HL-60/S4 treated with phorbol 12-myristate 13-acetate at 8.2 ng/mL for 4 days and 3 days (cell line): Measurements from ENCODE around the gene CERS5.
"Not testable (repeated sequence)": the region's sequence is repeated elsewhere in the genome, so short reads cannot be mapped to it uniquely, and the experiment has no call there.

Experiments
- in situ Hi-C: fragments of 300-500 bp; cut with MboI; formaldehyde crosslinking; loops from 2 replicates; pipeline ENCODE4 v1.15.0; 2022; ENCODE audit warnings: low sequenced_read_pairs

Gene CERS5

DNA sequence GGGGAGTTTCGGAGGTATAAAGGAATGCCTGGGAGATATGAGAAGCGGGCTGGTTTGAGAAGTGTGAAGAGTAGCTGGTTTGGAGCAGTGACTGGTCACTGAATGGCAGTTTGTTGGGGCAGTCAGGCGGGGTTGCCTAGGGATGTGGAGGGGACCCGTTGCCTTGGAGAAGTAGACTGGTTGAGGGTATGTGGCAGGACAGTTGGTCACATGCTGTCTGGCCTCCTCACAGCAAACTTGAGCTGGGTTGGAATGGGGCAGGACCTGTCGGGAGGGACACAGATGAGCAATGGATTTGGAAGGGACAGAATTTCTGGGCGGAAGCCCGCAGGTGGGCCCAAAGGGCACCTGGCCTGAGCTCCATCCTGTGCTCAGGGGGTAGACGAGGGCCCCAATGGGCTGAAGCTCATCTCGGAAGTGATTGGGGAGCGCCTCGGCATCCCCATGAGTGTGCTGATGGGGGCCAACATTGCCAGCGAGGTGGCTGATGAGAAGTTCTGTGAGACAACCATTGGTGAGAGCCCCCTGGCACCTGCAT is 61.2 kb downstream of the CERS5 start:
- in situ Hi-C loops = no loop called here

DNA sequence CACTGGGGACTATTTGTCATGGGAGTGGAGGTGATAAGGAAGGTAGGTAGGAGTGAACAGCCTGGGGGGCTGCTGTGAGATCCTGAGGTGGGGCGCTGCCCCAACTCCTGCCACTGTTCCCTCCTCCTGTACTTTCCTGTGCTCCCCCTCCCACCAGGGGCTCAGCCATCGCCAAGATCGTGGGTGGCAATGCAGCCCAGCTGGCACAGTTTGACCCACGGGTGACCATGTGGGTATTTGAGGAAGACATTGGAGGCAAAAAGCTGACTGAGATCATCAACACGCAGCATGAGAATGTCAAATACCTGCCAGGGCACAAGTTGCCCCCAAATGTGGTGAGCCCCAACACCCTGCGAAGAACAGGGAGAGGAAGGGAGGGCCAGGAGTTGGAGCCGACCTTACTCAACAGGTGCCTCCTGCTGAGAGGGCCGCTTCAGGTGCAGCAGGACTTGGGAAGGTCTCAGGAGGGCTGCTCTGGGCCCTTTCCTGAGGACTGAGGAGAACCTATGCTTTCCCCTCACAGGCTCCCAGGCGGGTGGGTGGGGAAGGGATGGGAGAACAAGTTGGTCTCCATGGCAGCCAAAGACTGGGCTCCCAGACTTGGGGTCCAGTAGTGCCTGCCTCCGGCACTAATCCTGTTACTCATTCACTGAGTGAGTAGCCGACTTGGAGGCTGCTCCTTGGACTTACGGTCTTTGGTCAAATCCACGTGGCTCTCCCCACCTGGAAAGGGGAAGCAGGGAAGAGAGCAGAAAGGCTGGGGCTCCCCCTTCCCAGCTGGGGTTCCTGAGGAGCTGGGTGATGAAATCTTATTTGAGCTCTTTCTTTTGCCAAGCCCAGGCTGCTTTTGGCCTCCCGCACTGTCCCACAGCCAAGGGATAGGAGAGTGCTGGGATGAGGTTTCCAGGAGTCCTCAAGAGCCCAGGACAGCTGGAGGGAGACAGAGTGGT is 62.5 kb downstream of the CERS5 start:
- in situ Hi-C loops = no loop called here

DNA sequence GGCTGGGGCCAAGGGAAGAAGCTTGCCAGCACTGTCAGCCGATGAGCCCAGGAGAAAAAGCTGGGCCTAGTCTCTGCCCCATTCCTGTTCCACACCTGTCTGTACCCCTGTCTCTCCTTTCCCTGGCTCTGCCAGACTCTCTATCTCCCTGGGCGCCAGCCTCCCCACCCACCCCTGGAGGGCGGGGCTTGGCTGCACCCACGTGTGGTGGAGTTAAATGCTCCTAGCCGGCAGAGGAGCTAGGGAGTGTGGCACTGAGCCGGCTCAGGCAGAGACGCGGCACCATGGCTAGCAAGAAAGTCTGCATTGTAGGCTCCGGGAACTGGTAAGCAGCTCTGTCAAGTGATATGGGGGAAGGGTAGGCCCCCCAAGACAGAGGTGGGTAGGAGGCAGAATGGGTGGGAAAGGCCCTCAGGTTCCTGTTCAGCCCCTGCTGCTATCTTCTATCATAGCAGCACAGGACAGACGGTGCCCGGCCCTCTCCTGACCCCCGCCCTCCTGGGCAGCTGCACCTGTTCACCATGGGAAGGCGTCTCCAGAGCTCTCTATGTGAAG is 63.3 kb downstream of the CERS5 start, which contains the start of gene GPD1:
GPD1 (plus strand) TSS at position 242 of the 555 bp plus-strand sequence; CDS start at position 285, 43 bp downstream.
- in situ Hi-C loops = no loop called here

DNA sequence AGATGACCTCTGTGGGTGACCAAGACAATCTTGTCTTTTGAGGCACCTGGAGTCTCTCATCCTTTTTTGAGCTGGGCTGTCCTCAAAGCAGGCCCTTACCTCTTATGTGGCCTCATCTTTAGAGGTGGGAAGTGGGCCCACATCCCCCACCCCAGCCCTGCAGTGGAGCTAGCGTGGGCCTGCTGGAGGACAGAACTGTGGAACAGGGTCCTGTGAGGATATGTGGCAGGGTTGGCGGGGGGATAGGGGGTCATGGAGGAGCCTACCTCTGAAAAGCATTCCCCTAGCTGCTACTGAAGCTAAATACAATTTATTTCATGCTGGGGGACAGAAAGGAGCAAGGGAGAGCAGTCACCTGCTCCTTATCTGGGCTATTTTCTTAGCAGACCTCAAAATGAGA is 63.8 kb downstream of the CERS5 start:
- in situ Hi-C loops = no loop called here

DNA sequence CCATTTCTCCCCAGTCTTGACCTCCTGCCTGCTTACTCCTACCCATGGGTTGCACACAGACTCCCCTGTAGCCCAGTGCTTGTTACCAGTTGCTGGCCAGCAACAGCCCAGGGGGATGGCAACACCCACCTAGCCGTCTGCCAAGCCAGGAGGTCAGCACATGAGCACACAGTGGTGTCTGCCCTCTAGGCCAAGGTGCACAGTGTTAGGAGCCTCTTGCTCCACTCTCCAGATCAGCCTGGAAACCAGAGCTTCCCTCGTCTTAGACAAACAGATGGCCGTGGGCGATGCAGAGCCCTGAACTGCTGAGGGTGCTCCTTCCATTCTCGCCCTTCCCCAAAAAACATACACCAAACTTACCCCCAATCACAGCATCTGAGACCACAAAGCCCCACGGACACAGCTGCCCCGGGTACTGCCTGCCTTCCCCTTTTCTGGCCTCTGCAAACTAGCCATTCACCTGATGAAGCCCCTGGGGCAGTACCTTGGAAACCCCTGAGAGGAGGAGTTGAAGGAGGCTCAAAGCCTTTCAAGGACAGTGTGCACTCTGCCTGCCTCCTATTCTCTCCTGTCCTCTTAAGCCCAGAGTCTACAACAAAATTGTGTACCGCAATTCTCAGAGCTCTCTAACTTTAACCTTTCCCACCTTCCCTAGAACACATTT is 64.4 kb downstream of the CERS5 start:
- in situ Hi-C loops = no loop called here

DNA sequence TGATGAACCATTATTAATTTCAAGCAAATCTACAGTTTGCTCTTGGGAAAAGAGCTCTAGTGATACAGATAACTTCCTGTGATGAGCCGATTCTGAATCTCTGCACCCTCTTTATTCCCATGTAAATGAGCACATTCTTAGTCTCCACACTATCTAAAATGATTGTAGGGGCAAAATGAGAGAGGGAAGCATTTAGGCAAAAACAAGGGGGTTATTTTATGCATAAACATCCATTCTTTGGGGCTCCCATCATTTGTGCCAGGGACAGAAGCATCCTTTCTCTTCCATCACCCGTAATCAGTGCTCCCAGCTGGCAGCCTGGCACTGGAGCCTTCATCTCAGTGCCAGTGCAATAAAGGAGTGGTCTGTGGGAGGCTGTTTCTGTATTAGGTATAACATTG is 65.0 kb downstream of the CERS5 start:
- in situ Hi-C loops = no loop called here

DNA sequence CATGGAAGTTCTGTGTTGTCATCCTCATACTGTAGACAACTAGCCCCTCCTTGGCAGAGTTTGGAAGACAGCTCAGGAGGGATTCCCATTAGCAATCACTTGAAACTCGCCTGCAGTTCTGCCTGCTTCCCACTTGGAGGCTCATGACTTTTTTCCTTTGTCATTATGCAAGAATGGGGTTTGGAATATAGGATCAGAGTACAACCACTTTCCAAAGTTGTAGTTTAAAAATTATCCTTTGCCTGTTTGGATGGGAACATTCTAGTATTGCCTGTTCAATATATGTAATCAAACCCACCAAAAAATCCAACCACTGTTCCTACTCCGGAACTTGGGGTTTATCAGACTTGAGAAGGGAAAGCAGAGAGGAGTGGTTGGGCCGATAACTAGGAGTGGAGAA is 65.5 kb downstream of the CERS5 start:
- in situ Hi-C loops = no loop called here

DNA sequence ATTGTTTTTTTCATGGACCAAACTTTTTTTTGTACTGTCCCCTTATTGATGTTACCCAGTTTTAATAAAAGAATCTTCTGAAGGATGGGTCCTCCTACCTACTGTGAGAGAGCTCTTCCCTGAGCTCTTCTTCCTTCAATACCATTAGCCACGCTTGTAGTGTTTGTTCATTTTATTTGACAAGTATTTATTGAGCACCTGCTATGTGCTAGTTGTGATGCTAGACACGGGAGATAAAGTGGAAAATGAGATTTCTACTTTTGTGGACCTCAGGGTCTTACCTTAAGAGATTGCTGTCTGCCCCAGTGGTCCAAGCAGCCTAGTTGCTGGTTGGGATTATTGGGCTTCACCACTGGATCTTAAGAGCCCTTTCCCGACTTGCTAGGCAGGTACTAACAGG is 66.6 kb downstream of the CERS5 start:
- in situ Hi-C loops = no loop called here

DNA sequence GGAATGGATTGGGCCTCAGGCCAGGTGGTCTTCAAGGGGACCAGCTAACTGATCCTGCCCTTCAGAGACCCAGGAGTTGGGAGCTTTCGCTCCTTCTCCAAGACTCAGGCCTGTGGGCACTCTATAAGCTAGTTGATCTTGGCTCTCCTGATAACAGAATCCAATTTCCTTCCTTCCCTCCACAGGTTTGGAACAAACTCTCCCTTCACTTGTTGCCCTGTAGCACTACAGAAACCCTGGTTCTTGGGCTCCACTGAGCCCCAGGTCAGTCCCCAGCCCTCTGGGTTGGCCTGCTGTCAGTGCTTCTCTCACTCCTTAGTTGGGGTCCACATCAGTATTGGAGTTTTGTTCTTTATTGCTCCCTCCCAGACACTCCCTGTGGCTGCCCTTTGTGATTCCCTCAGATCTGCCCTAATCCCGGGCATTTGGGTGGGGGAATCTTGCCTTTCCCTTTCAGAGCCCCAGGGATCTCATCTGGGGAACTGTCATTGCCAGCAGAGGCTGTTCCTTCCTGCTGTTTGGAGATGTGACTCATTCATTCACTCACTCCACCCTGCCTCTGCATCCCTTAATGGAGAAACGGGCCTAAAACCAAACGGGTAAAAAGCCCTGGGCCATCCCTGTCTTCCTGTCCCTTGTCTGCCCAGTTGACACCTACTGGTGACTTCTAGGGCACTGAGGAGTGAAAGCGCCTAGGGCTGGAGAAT is 67.7 kb downstream of the CERS5 start:
- in situ Hi-C loops = no loop called here

DNA sequence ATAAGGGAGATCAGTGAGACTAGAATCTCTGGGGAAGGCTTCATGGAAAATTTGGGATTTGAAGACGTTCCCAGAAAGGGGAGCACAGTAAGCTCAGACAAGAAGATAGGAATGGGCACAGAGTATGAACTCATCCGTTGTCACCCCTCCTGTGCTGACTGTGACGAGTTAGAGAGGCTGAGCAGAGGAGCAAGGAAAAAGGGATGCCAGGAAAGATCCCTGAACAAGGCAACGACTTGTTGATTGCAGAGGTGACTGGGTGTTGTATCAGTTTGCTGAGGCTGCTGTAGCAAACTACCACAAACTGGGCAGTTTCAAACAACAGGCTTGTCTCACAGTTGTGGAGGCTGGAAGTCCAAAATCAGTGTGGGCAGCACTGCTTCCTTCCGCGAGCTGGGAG is 69.2 kb downstream of the CERS5 start:
- in situ Hi-C loops = no loop called here

DNA sequence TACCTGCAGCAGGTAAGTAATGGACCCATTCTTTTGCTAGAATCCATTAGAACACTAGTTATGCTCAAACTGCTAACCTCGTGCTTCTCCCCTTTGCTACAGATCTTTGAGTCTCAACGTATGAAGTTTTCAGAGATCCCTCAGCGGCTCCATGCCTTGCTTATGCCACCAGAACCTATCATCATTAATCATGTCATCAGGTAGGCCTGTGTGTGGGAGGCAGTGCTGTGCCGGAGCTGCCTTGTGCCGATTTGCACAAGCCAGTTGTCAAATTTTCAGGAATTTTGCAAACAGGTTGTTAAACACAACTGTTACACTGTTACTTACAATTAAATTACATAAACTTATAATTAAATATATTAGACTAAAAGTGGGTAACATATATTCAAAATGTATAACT is 76.8 kb downstream of the CERS5 start:
- in situ Hi-C loops = no loop called here

DNA sequence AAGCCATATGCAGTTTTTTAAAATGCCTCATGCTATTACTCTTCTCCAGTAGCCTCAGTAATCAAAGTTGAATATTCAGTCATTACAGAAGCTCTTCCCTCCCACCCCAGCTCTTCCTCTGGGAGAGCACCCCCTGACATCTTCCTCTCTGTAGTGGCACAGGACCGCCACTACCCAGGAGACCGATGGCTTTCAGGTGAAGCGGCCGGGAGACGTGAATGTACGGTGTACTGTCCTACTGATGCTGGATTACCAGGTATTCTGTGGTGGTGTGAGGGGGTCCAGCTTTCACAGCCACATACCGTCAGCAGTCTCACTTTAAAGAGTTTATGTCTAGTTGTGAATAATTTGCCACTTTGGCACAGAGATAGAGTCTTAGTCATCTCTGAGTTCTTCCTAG is 77.4 kb downstream of the CERS5 start:
- in situ Hi-C loops = no loop called here

DNA sequence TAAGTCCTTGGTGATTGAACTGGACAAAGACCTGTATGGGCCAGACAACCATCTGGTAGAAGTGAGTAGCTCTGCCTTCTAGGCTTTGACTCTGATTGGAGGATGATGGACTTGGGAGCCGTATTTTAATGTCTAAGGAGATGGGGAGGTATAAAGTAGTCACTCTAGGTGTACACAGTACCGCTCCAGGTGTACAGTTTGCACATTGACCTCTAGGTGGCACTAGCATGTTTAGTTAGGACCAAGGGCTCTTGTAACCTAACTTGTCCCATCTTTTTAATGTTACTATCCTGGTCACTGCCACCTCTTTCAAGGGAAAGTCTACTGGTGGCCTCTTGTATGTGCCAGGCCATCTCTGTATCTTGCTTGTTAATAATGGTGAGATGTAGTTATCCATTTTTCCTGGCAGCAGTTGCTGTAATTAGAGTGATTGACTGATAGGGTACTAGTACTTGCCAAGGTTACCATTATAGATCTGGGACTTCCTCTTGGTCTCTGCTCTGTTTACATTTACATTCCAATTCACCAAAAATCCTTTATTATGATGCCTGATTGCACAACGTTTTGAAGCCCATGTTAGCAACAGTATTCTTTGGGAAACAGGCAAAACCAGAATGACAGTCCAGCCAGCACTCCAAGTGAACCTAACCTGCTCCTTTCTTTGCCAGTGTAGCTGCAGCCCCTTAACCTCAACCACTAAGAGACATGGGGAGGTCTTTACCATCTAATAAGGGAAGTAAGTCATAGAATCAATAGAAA is 78.4 kb downstream of the CERS5 start:
- in situ Hi-C loops = no loop called here

DNA sequence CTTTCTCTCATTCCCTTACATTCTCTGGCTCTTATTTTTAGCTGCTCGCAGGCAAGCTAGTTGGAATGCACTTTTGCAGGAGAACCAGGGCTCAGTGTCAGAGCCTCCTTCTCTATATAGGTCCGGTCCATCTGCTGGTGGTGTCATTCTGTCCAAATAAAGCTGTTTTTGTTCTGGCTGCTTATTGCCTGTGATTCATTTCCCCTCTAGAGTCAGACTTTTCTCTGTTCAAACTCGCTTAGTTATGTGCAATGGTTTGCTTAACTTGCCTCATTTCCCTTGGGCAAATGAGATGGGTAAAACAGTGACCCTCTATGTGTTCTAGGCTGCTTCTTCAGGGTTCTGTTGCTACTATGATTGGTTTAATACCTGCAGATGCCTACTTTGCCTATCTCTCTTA is 79.2 kb downstream of the CERS5 start:
- in situ Hi-C loops = no loop called here

DNA sequence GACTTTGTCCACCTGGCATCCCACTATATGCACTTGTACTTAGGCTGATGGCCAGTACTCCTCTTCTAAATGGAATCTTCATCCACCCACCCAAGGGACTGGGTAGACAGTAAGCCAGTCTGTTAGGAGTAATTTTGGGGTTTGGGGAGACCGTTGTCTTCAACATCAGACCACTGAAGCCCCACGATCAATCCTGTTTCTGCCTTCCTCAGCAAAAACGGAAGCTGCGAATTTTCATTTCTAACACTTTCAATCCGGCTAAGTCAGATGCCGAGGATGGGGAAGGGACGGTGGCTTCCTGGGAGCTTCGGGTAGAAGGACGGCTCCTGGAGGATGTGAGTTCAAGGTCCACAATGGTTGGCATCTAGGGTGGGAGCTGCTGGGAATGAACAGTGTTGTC is 80.0 kb downstream of the CERS5 start:
- in situ Hi-C loops = no loop called here

DNA sequence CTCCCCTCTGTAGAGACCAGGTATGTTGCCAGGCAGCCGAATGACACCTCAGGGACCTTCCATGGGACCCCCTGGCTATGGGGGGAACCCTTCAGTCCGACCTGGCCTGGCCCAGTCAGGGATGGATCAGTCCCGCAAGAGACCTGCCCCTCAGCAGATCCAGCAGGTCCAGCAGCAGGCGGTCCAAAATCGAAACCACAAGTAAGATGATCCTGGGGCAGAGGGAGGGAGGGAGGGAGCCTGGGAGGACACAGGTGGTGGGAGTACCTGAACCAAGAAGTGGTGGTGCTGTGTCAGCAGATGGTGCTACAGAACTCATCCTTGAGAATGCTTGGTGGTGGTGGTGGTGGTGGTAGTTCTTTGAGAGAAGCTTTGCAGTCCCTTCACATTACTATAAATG is 81.0 kb downstream of the CERS5 start:
- in situ Hi-C loops = no loop called here

DNA sequence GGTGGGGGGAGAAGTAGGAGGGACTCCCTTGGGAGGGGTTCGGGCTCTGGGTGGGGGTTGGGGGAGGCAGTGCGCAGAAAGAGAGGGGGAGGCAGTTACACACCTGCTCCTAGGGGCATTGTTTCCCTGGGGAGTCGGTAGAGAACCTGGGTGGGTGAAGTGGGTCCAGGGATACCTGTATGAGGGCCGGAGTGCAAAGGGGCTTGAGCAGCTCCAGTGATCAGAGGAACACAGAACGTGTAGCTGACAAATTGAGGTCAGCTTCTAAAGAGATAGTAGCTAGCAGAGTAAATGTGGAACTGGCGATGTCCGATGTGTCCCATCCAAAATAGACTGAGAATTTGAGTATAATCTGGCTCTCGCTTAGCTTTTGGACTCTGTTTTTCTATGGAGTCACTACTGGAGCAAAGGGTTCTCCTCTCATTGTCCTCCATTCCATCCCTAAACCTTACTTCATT is 81.5 kb downstream of the CERS5 start:
- in situ Hi-C loops = no loop called here

DNA sequence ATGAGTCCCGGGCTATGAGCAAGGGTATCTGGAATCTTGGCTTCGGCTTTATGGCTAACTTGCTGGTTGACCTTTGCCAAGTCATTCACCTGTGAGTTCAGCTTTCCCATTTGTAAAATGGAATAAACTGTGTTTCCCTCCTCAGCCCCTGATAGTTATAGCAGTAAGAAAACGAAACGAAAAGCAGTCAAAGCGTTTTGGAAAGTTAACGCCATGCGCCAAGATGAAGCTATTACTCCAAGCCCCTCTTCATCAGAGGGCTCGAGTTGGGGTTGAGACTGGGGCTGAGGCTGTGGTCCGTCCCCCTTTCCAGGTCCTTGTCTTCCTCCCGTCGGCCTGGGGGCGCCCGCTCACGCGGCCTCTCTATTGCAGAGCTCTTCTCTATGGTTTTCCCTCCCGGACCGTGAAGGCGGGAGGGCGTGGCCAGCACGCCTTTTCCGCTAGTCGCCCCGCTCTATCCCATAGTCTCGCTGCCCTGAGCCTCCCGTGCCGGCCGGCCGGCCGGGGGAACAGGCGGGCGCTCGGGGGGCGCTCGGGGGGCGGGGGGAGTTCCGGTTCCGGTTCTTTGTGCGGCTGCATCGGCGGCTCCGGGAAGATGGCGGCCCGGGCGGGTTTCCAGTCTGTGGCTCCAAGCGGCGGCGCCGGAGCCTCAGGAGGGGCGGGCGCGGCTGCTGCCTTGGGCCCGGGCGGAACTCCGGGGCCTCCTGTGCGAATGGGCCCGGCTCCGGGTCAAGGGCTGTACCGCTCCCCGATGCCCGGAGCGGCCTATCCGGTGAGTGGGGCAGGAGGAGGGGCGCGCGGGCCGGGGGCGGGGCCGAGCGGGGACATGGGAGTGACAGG is 82.2 kb downstream of the CERS5 start, which contains the start of gene SMARCD1:
SMARCD1 (plus strand) TSS at position 568 of the 840 bp plus-strand sequence; CDS start at position 596, 28 bp downstream.
- in situ Hi-C loops = no loop called here

DNA sequence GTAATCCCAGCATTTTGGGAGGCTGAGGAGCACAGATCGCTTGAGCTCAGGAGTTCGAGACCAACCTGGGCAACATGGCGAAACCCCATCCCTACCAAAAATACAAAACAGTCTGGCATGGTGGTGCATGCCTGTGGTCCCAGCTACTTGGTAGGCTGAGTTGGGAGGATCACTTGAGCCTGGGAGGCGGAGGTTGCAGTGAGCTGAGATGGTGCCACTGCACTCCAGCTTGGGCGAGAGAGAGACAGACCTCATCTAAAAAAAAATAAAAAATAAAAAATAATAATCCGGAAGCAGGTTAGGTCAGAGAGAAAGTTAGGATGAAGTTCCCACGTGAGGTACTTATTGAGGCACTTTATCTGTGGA is 82.8 kb downstream of the CERS5 start:
- in situ Hi-C loops = not testable (repeated sequence)
